Activated B cell treated with CpG ODN at 0.5 μM for 24 hours (primary cell): ENCODE results near the gene GPR146. TPM values are rescaled to one million over a fixed set of nuclear protein-coding genes. Genes with fewer than 3 reads are reported as not detected.

Experiments used
- ATAC-seq: fragments of 200-7000 bp; cut with Tn5 transposase; one replicate; pipeline ENCODE4 v1.10.0; 2021; ENCODE audit warnings: low read depth, mild to moderate bottlenecking, moderate library complexity
- CTCF ChIA-PET: fragments of 350-600 bp; sonication (Branson Sonifier 250); formaldehyde crosslinking; loops from one replicate; lab custom pipeline; 2021; ENCODE audit warnings: antibody characterized with exemption; lab: Charles Lee
- POLR2A ChIA-PET: fragments of 350-600 bp; sonication (Branson Sonifier 250); formaldehyde crosslinking; loops from one replicate; lab custom pipeline; 2021; ENCODE audit warnings: antibody characterized with exemption; lab: Charles Lee
- DNase-seq: peaks from one replicate; pipeline ENCODE4 v3.0.0; 2022
- H3K27ac Mint-ChIP-seq: one replicate; pipeline ENCODE4 v1.8.0; 2020; ENCODE audit warnings: mixed read lengths
- H3K27me3 Mint-ChIP-seq: one replicate; pipeline ENCODE4 v1.8.0; 2021; ENCODE audit warnings: mixed read lengths
- H3K36me3 Mint-ChIP-seq: one replicate; pipeline ENCODE4 v1.8.0; 2021; ENCODE audit warnings: low read depth, mixed read lengths
- H3K4me1 Mint-ChIP-seq: one replicate; pipeline ENCODE4 v1.8.0; 2021; ENCODE audit warnings: mixed read lengths
- H3K4me3 Mint-ChIP-seq: one replicate; pipeline ENCODE4 v1.8.0; 2020; ENCODE audit warnings: mild to moderate bottlenecking, mixed read lengths
- H3K9me3 Mint-ChIP-seq: one replicate; pipeline ENCODE4 v1.8.0; 2020; ENCODE audit warnings: mixed read lengths
- intact Hi-C: fragments of 100-400 bp; cut with micrococcal nuclease; formaldehyde crosslinking; loops from one replicate; pipeline ENCODE4 v1.15.1; 2024
- total RNA-seq: library from RNA; stranded (reverse); gene quantifications from 2 replicates; pipeline ENCODE4 v1.2.3, GENCODE V29; 2022
- TF ChIP-seq, protein P1 (sequence below): fragments of 200-600 bp; IDR thresholded peaks from one replicate; pipeline ENCODE4 v1.8.0; 2022; ENCODE audit warnings: antibody characterized with exemption, mild to moderate bottlenecking

The GPR146 gene
- total RNA-seq, 1 donor from 2014 or later = 6.9 TPM

GRCh38 chr7:1098243-1099153, 54.2 kb downstream of the GPR146 start:
- DNase-seq (no peak), ATAC-seq (peak; percentile 40)
- Mint-ChIP-seq H3K27ac (no peak overlapping the region), H3K36me3 (peaks cover 6% of the 10 kb centered on the region), H3K27me3 (no peaks in the 10 kb centered on the region), H3K9me3 (peaks cover 3% of the 10 kb centered on the region), H3K4me1 (peaks cover 8% of the 10 kb centered on the region), H3K4me3 (no peak overlapping the region)
- CTCF ChIA-PET = interaction anchor here (1.9 kb wide), 1 partner anchor 12 kb away, joined by 6 read pairs; no protein-coding TSS in a partner anchor
- TF ChIP-seq, protein P1, sequence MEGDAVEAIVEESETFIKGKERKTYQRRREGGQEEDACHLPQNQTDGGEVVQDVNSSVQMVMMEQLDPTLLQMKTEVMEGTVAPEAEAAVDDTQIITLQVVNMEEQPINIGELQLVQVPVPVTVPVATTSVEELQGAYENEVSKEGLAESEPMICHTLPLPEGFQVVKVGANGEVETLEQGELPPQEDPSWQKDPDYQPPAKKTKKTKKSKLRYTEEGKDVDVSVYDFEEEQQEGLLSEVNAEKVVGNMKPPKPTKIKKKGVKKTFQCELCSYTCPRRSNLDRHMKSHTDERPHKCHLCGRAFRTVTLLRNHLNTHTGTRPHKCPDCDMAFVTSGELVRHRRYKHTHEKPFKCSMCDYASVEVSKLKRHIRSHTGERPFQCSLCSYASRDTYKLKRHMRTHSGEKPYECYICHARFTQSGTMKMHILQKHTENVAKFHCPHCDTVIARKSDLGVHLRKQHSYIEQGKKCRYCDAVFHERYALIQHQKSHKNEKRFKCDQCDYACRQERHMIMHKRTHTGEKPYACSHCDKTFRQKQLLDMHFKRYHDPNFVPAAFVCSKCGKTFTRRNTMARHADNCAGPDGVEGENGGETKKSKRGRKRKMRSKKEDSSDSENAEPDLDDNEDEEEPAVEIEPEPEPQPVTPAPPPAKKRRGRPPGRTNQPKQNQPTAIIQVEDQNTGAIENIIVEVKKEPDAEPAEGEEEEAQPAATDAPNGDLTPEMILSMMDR = no peak
- POLR2A ChIA-PET = no interaction called here
- intact Hi-C loops = no loop called here

GRCh38 chr7:1099154-1099542, 54.8 kb downstream of the GPR146 start:
- H3K9me3 Mint-ChIP-seq = peaks cover 3% of the 10 kb centered on the region
- ChIA-PET POLR2A (no interaction called here), CTCF (interaction anchor here (1.9 kb wide), 1 partner anchor 13 kb away, joined by 6 read pairs; no protein-coding TSS in a partner anchor)
- H3K27ac Mint-ChIP-seq = no peak overlapping the region
- TF ChIP-seq, protein P1 = no peak
- H3K36me3 Mint-ChIP-seq = peaks cover 6% of the 10 kb centered on the region
- ATAC-seq (no peak), DNase-seq (no peak)
- H3K4me3 Mint-ChIP-seq = no peak overlapping the region
- intact Hi-C loops = no loop called here
- H3K4me1 Mint-ChIP-seq = peaks cover 10% of the 10 kb centered on the region
- H3K27me3 Mint-ChIP-seq = no peaks in the 10 kb centered on the region

DNA sequence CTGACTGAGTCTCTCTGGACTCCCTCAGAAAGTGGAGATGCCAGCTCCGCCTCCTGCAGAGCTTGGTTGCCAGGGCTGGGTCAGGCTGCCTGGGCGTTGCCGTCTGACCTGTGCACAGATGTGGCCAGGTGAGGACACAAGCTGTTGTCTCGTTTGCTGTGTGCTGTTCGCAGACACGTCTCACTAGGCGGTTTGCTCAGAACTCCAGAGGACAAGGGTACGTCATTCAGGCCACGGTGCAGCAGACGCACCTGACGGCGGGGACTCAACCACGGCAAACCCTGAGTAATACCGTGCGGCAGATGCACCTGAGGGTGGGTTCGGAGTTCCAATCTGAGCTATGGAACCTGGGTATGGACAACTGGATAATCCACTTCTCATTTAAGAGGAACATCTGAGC, 55.3 kb downstream of the GPR146 start:
- H3K27me3 Mint-ChIP-seq = no peaks in the 10 kb centered on the region
- H3K4me3 Mint-ChIP-seq = no peak overlapping the region
- H3K9me3 Mint-ChIP-seq = peaks cover 3% of the 10 kb centered on the region
- POLR2A ChIA-PET = no interaction called here
- H3K4me1 Mint-ChIP-seq = peaks cover 12% of the 10 kb centered on the region
- ATAC-seq (no peak), DNase-seq (no peak)
- intact Hi-C loops = no loop called here
- H3K27ac Mint-ChIP-seq = no peak overlapping the region
- peaks cover 6% of the 10 kb centered on the region for H3K36me3 Mint-ChIP-seq
- TF ChIP-seq, protein P1 = no peak
- CTCF ChIA-PET = interaction anchor here (1.9 kb wide), 1 partner anchor 14 kb away, joined by 6 read pairs; no protein-coding TSS in a partner anchor

DNA sequence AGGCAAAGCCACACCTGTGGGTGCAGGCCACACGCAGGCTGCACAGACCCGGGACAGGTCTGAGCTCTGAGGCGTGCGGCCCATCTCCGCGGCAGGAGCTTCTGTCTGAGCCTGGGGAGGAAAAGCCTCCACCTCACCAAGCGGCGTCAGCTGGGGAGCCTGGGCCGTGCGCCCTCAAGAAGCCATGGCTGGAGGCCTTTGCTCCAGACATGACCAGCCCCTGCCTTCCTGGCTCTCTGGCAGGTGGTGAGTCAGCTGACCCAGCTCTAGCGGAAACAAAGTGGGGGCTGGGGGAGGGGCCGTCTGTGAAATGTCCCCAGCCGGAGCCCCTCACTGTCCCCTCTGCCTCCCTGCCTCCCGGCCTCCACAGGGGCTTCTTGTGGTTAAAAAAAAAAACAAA, 56.0 kb downstream of the GPR146 start:
- Mint-ChIP-seq H3K27me3 (no peaks in the 10 kb centered on the region), H3K4me3 (no peak overlapping the region), H3K4me1 (peaks cover 19% of the 10 kb centered on the region), H3K9me3 (peaks cover 3% of the 10 kb centered on the region), H3K36me3 (peaks cover 6% of the 10 kb centered on the region), H3K27ac (no peak overlapping the region)
- intact Hi-C loops = no loop called here
- TF ChIP-seq, protein P1 = no peak
- no peak for DNase-seq
- POLR2A ChIA-PET = no interaction called here
- no peak for ATAC-seq
- CTCF ChIA-PET = interaction anchor here (1.0 to 1.9 kb wide), 2 partner anchors 14 to 107 kb away, joined by 3 to 6 read pairs; no protein-coding TSS in a partner anchor
